ENCODE data around the gene CPHXL2.

GRCh38 chr16:75667503-75667902 is 9.3 kb downstream of the CPHXL2 start:
- TF ChIP-seq CTCF (IDR thresholded peaks at IDR 0.05), result no peak
- no peak for TF ChIP-seq EZH2 (IDR thresholded peaks at IDR 0.05)
- no peak for TF ChIP-seq EZH2phosphoT487 (IDR thresholded peaks at IDR 0.05)
